Measurements from ENCODE around the gene IL22RA2.

IL22RA2 gene

DNA sequence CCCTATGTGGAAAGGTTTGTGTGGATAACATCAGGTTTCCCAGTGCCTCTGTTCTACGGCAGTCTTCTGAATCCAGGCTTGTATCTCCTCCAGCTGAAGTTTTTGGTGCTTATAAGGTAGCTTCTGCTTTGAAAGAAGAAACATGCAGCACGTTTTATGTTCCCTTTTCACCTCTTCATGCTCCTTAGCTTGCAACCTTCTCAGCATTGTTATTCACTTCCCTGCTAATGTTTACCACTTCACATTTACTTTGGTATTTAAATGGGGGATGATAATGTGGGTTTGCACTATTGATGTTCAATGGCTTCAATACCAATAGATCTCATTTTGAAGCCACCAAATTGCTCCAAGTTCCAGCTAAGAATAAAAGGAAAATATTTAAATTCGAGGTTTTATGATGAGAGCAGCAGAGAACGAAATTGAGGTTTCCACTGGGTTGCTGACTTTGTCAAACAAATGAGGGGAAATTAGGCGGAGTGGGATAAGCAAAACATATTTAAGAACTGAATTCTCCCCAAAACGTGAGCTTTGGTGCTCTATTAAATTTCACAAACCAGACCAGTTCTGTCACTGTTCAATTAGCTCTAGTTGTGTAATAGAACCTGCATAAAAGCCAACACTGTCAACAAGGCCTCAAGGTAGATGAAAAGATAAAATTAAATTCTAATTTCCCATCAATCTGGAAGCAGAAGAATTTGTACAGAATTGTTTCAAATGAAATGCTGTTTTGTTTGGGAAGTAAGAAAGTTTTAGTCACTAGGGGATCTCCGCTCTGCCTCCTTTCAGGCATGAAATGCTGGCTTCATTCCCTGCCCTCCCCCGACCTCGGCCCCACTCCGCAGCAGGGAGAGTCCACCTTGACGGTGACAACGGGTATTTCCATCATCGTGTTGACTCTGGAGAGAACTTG is 1.4 kb downstream of the IL22RA2 start:
- intact Hi-C loops (cut with DNase I), result no loop called here
- no peak for DNase-seq

- intact Hi-C loops (cut with DNase I), result no loop called here
- no peak for DNase-seq
These were observed 2.4 kb downstream of the IL22RA2 start for GRCh38 chr6:137171053-137171374.

GRCh38 chr6:137170266-137171052 is 3.0 kb downstream of the IL22RA2 start:
- DNase-seq, result no peak
- intact Hi-C loops (cut with DNase I), result no loop called here

DNA sequence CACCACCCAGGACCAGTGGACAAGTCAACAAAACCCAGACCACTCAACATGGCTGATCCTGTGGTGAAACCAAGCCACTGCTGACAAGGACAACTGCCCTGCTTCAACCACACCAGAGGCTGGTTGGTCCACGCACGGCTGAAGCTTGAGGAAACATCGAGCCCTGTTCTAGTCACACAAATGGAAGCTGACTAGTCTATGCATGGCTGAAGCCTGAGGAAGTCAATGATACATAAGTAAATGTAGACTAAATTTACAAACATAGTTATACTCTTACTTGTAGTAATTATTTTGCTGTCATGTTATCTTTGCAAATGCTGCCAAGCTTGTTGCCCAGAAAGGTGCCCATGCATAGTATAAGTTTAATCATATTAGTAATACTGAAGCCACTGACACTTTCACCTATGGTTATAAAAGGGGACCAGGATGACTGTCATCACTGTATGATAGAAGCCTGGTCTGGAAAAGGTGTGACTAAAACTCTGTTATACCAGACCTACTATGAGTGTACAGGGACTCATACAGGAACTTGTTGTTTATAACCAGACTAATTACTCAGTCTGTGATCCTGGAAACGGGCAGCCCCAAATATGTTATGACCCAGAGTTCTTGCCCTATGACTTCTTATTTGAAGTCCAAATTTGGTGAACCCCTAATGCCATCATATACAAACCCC is 5.6 kb downstream of the IL22RA2 start:
- intact Hi-C loops (cut with DNase I), result no loop called here
- no peak for DNase-seq

DNA sequence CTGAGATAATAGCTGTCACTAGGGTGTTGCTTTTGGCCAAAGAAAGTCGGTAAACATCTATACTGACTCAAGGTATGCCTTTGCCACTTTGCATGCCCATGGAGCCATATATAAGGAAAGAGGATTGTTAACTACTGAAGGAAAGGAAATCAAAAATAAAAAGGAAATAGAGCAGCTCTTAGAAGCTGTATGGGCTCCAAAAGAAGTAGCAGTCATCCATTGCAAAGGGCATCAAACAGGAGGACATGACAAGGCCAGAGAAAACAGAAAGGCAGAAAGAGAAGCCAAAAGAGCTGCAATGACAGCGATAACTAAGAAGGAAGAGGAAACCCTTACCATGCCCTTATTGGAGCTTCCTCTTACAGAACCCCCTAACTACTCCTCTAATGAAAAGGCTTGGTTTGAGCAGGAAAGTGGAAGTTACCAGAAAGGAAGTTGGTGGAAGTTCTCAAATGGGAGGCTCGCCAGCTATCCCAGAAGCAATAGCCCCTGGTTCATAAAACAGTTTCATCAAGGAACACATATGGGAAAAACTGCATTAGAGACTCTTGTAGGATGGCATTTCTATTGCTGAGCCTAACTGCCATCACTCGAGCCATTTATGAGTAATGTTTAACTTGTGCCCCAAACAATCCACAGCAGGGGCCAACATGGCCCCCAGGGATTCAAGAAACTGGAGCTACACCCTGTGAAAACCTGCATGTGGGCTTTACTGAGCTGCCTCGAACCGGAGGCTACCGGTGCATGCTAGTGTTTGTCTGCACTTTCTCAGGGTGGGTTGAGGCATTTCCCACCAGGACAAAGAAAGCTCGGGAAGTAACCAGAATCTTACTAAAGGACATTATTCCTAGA is 7.0 kb downstream of the IL22RA2 start:
- DNase-seq, result no peak
- intact Hi-C loops (cut with DNase I), result no loop called here

DNA sequence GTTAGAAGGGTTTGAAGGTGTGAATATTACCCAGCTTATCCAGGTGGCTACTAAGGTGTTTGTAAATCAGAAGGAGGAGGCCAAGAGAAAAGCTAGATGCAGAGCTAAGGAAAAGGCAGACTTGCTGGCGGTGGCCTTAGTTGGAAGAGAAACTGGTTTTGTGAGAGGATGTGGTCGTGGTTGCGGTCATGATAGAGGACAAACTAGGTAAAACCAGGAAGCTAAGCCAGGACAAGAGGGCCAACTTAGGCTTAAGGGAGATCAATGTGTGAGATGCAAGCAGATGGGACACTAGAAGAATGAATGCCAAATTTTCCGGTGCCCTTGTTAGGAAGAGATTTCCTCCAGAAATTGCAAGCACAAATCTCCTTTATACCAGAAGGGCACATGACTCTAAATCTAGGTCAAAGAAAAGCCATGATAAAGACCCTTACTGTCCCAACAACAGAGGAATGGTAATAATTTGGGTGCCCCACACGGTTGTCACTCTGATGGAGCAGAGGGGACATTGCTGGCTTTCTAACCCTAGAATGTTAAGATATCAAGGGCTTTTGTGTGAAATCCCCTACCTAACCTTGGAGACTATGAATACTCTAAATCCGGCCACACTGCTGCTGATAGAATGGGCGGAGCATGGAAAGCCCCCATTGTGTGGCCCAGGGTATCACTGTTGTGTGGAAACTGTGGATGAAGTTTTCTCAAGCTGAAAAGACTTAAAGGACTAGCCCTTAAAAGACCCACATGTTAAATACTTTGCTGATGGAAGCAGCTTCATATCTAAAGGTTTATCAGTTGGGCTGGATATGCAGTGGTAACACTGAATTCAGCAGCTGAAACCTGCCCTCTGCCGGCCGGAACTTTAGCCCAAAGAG is 7.8 kb downstream of the IL22RA2 start:
- intact Hi-C loops (cut with DNase I), result no loop called here

GRCh38 chr6:137163732-137164318 is 9.6 kb downstream of the IL22RA2 start:
- intact Hi-C loops (cut with DNase I), result no loop called here
- no peak for DNase-seq

More for the DNA sequence above, 7.8 kb downstream of the IL22RA2 start:
- peak in 3 of 42 donors; percentile 6 to 35 (median 12) for DNase-seq

DNA sequence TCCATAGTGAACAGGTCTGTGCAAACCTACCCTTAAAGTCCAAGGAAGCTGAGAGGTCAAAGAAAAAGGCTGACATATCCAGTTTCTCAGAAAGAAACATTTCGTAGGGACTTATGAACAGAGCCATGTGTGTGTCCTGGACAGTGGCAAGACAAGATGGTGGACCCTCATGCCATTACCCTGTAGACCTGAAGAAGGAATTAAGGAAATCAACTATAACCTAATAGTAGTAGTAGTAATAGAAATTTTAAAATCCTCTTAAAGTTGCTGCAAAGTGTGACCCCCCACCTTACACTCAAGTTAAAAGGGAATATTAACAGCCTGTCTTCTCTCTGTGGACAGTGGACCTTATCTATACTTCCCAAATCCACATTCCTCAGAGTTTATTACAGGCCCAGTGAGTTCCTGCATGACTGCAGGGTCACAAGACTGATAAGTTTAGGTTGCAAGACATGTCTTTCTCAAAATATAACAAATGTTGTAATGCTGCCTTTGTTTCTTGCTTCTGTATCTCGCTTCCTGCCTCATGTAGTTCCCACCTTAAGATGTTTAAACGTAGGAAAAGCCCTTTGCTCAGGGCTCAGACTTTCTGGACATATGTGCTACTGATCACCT is 10.6 kb downstream of the IL22RA2 start:
- intact Hi-C loops (cut with DNase I), result no loop called here

GRCh38 chr6:137161949-137162348 is 11.5 kb downstream of the IL22RA2 start:
- no peak for DNase-seq

More for the DNA sequence above, 10.6 kb downstream of the IL22RA2 start:
- DNase-seq, result no peak

GRCh38 chr6:137160763-137161162 is 12.7 kb downstream of the IL22RA2 start:
- DNase-seq, result no peak
- intact Hi-C loops (cut with DNase I), result no loop called here

More at GRCh38 chr6:137161949-137162348, 11.5 kb downstream of the IL22RA2 start:
- intact Hi-C loops (cut with DNase I), result no loop called here

GRCh38 chr6:137159912-137160311 is 13.5 kb downstream of the IL22RA2 start:
- DNase-seq, result no peak
- intact Hi-C loops (cut with DNase I), result no loop called here

GRCh38 chr6:137157601-137158000 is 15.8 kb downstream of the IL22RA2 start:
- intact Hi-C loops (cut with DNase I), result no loop called here
- DNase-seq, result no peak

- no peak for DNase-seq
These were observed 16.8 kb downstream of the IL22RA2 start for GRCh38 chr6:137156650-137157049.

GRCh38 chr6:137155830-137156229 is 17.6 kb downstream of the IL22RA2 start:
- intact Hi-C loops (cut with DNase I), result no loop called here
- DNase-seq, result no peak

More at GRCh38 chr6:137156650-137157049, 16.8 kb downstream of the IL22RA2 start:
- intact Hi-C loops (cut with DNase I), result no loop called here

GRCh38 chr6:137150072-137150471 is 23.4 kb downstream of the IL22RA2 start:
- intact Hi-C loops (cut with DNase I), result no loop called here

DNA sequence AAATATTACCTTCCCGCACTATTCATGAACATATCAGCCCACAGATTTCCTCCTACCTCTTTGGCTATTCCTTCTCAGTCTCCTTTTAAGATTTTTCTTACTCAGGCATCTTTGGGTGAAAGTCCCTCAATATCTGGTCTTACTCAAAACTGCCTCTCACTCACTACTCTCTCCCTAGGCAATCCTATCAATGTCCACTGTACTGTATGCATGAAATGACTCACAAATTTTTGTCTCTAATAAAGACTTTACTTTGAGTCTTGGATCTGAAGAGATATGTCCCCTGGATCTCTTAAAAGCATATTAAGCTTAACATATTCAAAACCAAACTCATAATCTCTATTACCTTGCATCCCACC is 24.4 kb downstream of the IL22RA2 start:
- no peak for DNase-seq
- intact Hi-C loops (cut with DNase I), result no loop called here

More at GRCh38 chr6:137150072-137150471, 23.4 kb downstream of the IL22RA2 start:
- DNase-seq, result no peak

Data from head of caudate nucleus (tissue), 42 donors.